Peyer's patch (tissue), 4 donors: ENCODE measurements around the gene TRMT44.
A peak's percentile ranks its signal among the peaks of the same experiment; 100 is the strongest.

Experiments used
- POLR2A ChIP-seq, 2 donors: fragments of 450-650 bp; IDR thresholded peaks; one replicate each; pipeline ENCODE4 v1.5.1; 2017; ENCODE audit warnings: antibody characterized with exemption in 2 of 2, mild to moderate bottlenecking in 2 of 2, moderate library complexity in 2 of 2
- TF ChIP-seq, protein P1 (sequence below), 6 experiments: fragments of 450-650 bp in 4 of 6; fragments of 200-600 bp in 2 of 6; sonication (generic) in 1 of 6; IDR thresholded peaks; one replicate each; pipeline ENCODE4 v1.5.1; 2017 to 2019; ENCODE audit warnings: antibody characterized with exemption in 6 of 6, mild to moderate bottlenecking in 3 of 6, moderate library complexity in 1 of 6

DNA sequence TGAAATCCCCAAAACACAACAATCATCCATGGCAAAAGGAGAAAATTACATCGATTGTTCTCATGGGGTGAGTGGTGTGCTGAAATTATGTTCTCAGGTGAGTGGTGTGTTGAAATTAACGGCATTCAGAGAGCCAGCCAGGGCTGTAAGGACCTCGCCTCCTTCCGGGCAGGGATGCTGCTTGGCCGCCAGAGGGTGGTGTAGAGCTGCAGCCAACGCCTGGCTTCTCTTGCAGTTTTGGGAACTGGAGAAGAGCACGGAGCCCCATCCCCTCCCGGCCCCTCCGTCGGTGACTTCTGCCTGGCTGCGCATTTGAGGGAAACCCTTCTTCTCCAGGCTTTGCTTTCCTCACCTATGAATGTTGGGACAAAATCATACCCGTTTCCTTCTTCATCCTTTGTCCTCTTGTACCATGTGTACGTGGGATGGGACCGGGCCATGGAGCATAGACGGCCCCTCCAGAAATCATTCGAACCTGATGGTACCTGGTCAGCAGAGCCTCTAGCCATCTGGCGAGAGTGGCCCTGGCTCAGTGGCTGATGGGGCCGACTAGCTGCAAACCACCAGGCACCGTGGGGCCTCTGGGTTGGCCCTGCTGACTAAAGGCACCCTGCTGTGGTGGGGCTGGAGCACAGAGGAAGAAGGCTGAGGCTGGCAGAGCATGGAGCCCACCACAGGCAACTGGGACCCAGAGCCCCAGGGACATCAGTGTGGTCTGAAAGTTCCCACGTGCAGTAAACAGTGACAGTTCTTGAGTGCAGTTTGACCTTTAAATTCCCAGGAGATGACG lies 28.4 kb downstream of the TRMT44 start:
- TF ChIP-seq, protein P1, sequence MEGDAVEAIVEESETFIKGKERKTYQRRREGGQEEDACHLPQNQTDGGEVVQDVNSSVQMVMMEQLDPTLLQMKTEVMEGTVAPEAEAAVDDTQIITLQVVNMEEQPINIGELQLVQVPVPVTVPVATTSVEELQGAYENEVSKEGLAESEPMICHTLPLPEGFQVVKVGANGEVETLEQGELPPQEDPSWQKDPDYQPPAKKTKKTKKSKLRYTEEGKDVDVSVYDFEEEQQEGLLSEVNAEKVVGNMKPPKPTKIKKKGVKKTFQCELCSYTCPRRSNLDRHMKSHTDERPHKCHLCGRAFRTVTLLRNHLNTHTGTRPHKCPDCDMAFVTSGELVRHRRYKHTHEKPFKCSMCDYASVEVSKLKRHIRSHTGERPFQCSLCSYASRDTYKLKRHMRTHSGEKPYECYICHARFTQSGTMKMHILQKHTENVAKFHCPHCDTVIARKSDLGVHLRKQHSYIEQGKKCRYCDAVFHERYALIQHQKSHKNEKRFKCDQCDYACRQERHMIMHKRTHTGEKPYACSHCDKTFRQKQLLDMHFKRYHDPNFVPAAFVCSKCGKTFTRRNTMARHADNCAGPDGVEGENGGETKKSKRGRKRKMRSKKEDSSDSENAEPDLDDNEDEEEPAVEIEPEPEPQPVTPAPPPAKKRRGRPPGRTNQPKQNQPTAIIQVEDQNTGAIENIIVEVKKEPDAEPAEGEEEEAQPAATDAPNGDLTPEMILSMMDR (IDR thresholded peaks at IDR 0.05) = peak in 5 of 6 experiments; percentile 47 to 86 (median 74)
- no peak for TF ChIP-seq POLR2A (IDR thresholded peaks at IDR 0.05)
